Measurements from ENCODE around the gene SAMD4A. TPM values are rescaled to one million over a fixed set of nuclear protein-coding genes. Genes with fewer than 3 reads are reported as not detected.

Gene SAMD4A
- total and polyA plus RNA-seq, 2 of the 4 experiments (the other 2 are of a cell fraction) = 22.9 to 38.2 TPM

GRCh38 chr14:54645639-54646038 is 78.7 kb downstream of the SAMD4A start:
- no peak overlapping the region for H3K14ac ChIP-seq (replicated peaks; ENCODE audit: low read depth, low read length)
- H3K4me3 ChIP-seq (ENCODE audit: insufficient read depth, low read depth, low read length) = no peak overlapping the region
- no peaks in the 10 kb centered on the region for H3K27me3 ChIP-seq (ENCODE audit: control insufficient read depth, insufficient read depth, low read length)
- H4K20me1 ChIP-seq (ENCODE audit: insufficient read depth, low read length) = peaks cover 59% of the 10 kb centered on the region; the same call in 1 of the 2 replicates
- peaks cover 42 to 86% of the 10 kb centered on the region in 2 experiments for H3K79me1 ChIP-seq (ENCODE audit: low read depth in 1 of 2, low read length in 2 of 2)
- H4K5ac ChIP-seq (ENCODE audit: low read depth, low read length) = no peak overlapping the region
- TF ChIP-seq CTCF (conservative IDR thresholded peaks at IDR 0.05; ENCODE audit: low read depth, low read length) (no peak), RFX5 (IDR thresholded peaks at IDR 0.05; ENCODE audit: low read depth, low read length) (no peak), BHLHE40 (IDR thresholded peaks at IDR 0.05; ENCODE audit: low read depth, low read length) (no peak), FOS (IDR thresholded peaks at IDR 0.05; ENCODE audit: low read depth, low read length) (no peak), USF2 (IDR thresholded peaks at IDR 0.05; ENCODE audit: low read depth, low read length) (no peak), POLR2A (IDR thresholded peaks at IDR 0.05; ENCODE audit: low read depth, low read length) (no peak), ELK1 (IDR thresholded peaks at IDR 0.05; ENCODE audit: borderline replicate concordance, low read depth, low read length) (no peak), MAFK (IDR thresholded peaks at IDR 0.05; ENCODE audit: low read depth, low read length) (no peak), MAZ (IDR thresholded peaks at IDR 0.05; ENCODE audit: borderline replicate concordance, low read depth, low read length) (no peak), CHD1 (IDR thresholded peaks at IDR 0.05; ENCODE audit: low read depth, low read length) (no peak), NFE2L2 (IDR thresholded peaks at IDR 0.05; ENCODE audit: low read depth, low read length) (no peak), RAD21 (IDR thresholded peaks at IDR 0.05; ENCODE audit: low read length) (no peak), CEBPB (IDR thresholded peaks at IDR 0.05; ENCODE audit: low read depth, low read length) (no peak), SMC3 (IDR thresholded peaks at IDR 0.05; ENCODE audit: low read depth, low read length) (no peak), MXI1 (IDR thresholded peaks at IDR 0.05; ENCODE audit: borderline replicate concordance, low read depth, low read length) (no peak), RCOR1 (IDR thresholded peaks at IDR 0.05; ENCODE audit: insufficient replicate concordance, low read length) (no peak)
- no peak overlapping the region for H3K27ac ChIP-seq (ENCODE audit: insufficient read depth, low read length)
- H2AK5ac ChIP-seq (ENCODE audit: low read depth, low read length) = no peak overlapping the region
- WGBS, 2 experiments (ENCODE audit: extremely low coverage in 2 of 2, insufficient read length in 1 of 2) = no CpG with 5 or more reads among the region's 3 CpGs
- no peak overlapping the region for H2BK120ac ChIP-seq (ENCODE audit: low read depth, low read length)
- H3K4me2 ChIP-seq (ENCODE audit: low read depth, low read length) = no peak overlapping the region
- peaks cover 39% of the 10 kb centered on the region for H3K9me1 ChIP-seq (ENCODE audit: insufficient read depth, low read length)
- no peak overlapping the region for H3K18ac ChIP-seq (ENCODE audit: low read depth, low read length)
- no peak overlapping the region for H4K8ac ChIP-seq (ENCODE audit: low read depth in 2 of 2, low read length in 2 of 2)
- ChIA-PET POLR2A (ENCODE audit: unreplicated experiment) (no interaction called here), CTCF (no interaction called here)
- no peak overlapping the region for H2AFZ ChIP-seq (replicated peaks; ENCODE audit: low read length, poor library complexity)
- dilution Hi-C loops (cut with HindIII; ENCODE audit: low sequenced_read_pairs, unreplicated experiment) (no loop called here), intact Hi-C loops (cut with micrococcal nuclease) (no loop called here), in situ Hi-C loops (cut with MboI; ENCODE audit: low sequenced_read_pairs) (no loop called here)
- no peak for ATAC-seq (ENCODE audit: low read depth)
- H3K4ac ChIP-seq (ENCODE audit: low read depth, low read length) = no peak overlapping the region
- H4K91ac ChIP-seq (ENCODE audit: insufficient read depth, low read depth, low read length) = no peak overlapping the region
- H2BK5ac ChIP-seq (ENCODE audit: low read depth, low read length, poor library complexity, severe bottlenecking) = no peak overlapping the region
- no peak overlapping the region for H3K23ac ChIP-seq (ENCODE audit: low read depth, low read length)
- H3K9me3 ChIP-seq (ENCODE audit: control insufficient read depth, insufficient read depth, low read length) = no peaks in the 10 kb centered on the region
- no peak overlapping the region for H2BK20ac ChIP-seq (ENCODE audit: low read depth, low read length)
- no peak overlapping the region for H2AK9ac ChIP-seq (replicated peaks; ENCODE audit: low read depth, low read length, poor library complexity)
- H3K4me1 ChIP-seq (ENCODE audit: control insufficient read depth, insufficient read depth, low read length) = peaks cover 27% of the 10 kb centered on the region
- no peaks in the 10 kb centered on the region for H3K36me3 ChIP-seq (ENCODE audit: control insufficient read depth, insufficient read depth, low read length)
- H2BK15ac ChIP-seq (ENCODE audit: low read depth, low read length) = no peak overlapping the region
- H3K56ac ChIP-seq (ENCODE audit: extremely low read depth, insufficient read depth, low read length) = no peak overlapping the region
- BruUV-seq (replicated peaks) = no TSS peak
- no peak overlapping the region for H3K9ac ChIP-seq (ENCODE audit: low read depth, low read length)
- no peak for DNase-seq
